GM12878 (cell line): Measurements from ENCODE around the gene HIBCH. TPM values are rescaled to one million over a fixed set of nuclear protein-coding genes. Genes with fewer than 3 reads are reported as not detected.
A peak's percentile ranks its signal among the peaks of the same experiment; 100 is the strongest.

ENCODE experiments used
- BACH1 ChIP-seq: fragments of 450-650 bp; IDR thresholded peaks from 2 replicates; pipeline ENCODE4 v1.6.1; 2017; ENCODE audit warnings: mild to moderate bottlenecking, borderline replicate concordance
- BMI1 ChIP-seq: fragments of 450-650 bp; IDR thresholded peaks from 2 replicates; pipeline ENCODE4 v1.6.1; 2016; ENCODE audit warnings: mild to moderate bottlenecking, moderate library complexity, borderline replicate concordance
- CHD1 ChIP-seq: IDR thresholded peaks from 2 replicates; pipeline ENCODE4 v1.6.1; 2012; ENCODE audit warnings: low read depth, low read length, improper control_type of control experiment
- EZH2 ChIP-seq: IDR thresholded peaks from 2 replicates; pipeline ENCODE4 v1.6.1; 2012; ENCODE audit warnings: low read depth, mild to moderate bottlenecking, control low read depth, inconsistent platforms, low read length, borderline replicate concordance; ENCODE audit not compliant: control insufficient read depth
- GABPA ChIP-seq: IDR thresholded peaks from 2 replicates; pipeline ENCODE4 v1.6.1; 2014; ENCODE audit warnings: antibody characterized with exemption, low read depth, mild to moderate bottlenecking, inconsistent platforms
- IRF4 ChIP-seq: IDR thresholded peaks from 2 replicates; pipeline ENCODE4 v1.6.1; 2011; ENCODE audit warnings: low read depth, low read length
- MEF2B ChIP-seq: fragments of 450-650 bp; IDR thresholded peaks from 2 replicates; pipeline ENCODE4 v1.6.1; 2018; ENCODE audit warnings: mild to moderate bottlenecking, moderate library complexity; ENCODE audit not compliant: partially characterized antibody, poor library complexity, severe bottlenecking
- MTA2 ChIP-seq: fragments of 450-650 bp; IDR thresholded peaks from 2 replicates; pipeline ENCODE4 v1.6.1; 2016; ENCODE audit warnings: low read depth, mild to moderate bottlenecking, moderate library complexity
- MYB ChIP-seq: fragments of 150-350 bp; IDR thresholded peaks from 2 replicates; pipeline ENCODE4 v1.6.1; 2014; ENCODE audit warnings: mild to moderate bottlenecking, low read depth, low read length, borderline replicate concordance
- NR2C1 ChIP-seq: fragments of 450-650 bp; IDR thresholded peaks from 2 replicates; pipeline ENCODE4 v1.6.1; 2017; ENCODE audit warnings: antibody characterized with exemption, mild to moderate bottlenecking, moderate library complexity
- PAX8 ChIP-seq: fragments of 450-650 bp; IDR thresholded peaks from 2 replicates; pipeline ENCODE4 v1.6.1; 2017; ENCODE audit warnings: mild to moderate bottlenecking, moderate library complexity
- PML ChIP-seq: IDR thresholded peaks from 2 replicates; pipeline ENCODE4 v1.6.1; 2012; ENCODE audit warnings: low read length, inconsistent platforms
- POLR2A ChIP-seq: IDR thresholded peaks from 2 replicates; pipeline ENCODE4 v1.6.1; 2011; ENCODE audit warnings: low read depth, mild to moderate bottlenecking, low read length
- POLR2AphosphoS5 ChIP-seq: IDR thresholded peaks from 2 replicates; pipeline ENCODE4 v1.6.1; 2011; ENCODE audit warnings: mild to moderate bottlenecking, low read length, inconsistent platforms
- RB1 ChIP-seq: fragments of 450-650 bp; formaldehyde crosslinking; IDR thresholded peaks from 2 replicates; pipeline ENCODE4 v1.6.1; 2017; ENCODE audit warnings: mild to moderate bottlenecking, borderline replicate concordance
- RBBP5 ChIP-seq: fragments of 200-600 bp; sonication (generic); conservative IDR thresholded peaks from 2 replicates; pipeline ENCODE4 v1.6.1; 2016
- RFX5 ChIP-seq: IDR thresholded peaks from 2 replicates; pipeline ENCODE4 v1.6.1; 2011; ENCODE audit warnings: low read depth, low read length, improper control_type of control experiment
- SIN3A ChIP-seq: IDR thresholded peaks from 2 replicates; pipeline ENCODE4 v1.6.1; 2012; ENCODE audit warnings: low read depth, low read length, improper control_type of control experiment
- ZNF24 ChIP-seq: fragments of 450-650 bp; IDR thresholded peaks from 2 replicates; pipeline ENCODE4 v1.6.1; 2017; ENCODE audit warnings: antibody characterized with exemption, mild to moderate bottlenecking
- polyA plus RNA-seq, 11 experiments: library from polyadenylated mRNA; depleted of rRNA in 4 of 11; unstranded in 6 of 11; stranded (reverse) in 5 of 11; fragments of >200 nt; fragmentation: Nextera tagmentation in 4 of 11; fragmentation: Illumina TruSeq in 1 of 11; extraction: Ambion mirVana in 4 of 11; extraction: Trizol in 1 of 11; gene quantifications; 1 replicate in 1 of 11; 2 replicates in 10 of 11; pipeline versions ENCODE4 v1.2.1 to v1.2.3, GENCODE V29; 2011 to 2016; ENCODE audit warnings: inconsistent platforms in 2 of 11, missing spikeins in 2 of 11, low read depth in 1 of 11
- total RNA-seq, 4 experiments: library from RNA; depleted of rRNA in 3 of 4; stranded (reverse); fragments of >200 nt in 3 of 4; fragmentation: Illumina TruSeq in 1 of 4; extraction: Trizol in 1 of 4; gene quantifications; 2 replicates each; pipeline versions ENCODE4 v1.2.1 to v1.2.3, GENCODE V29; 2013 to 2021
- TF ChIP-seq, protein P1 (sequence below): IDR thresholded peaks from 2 replicates; pipeline ENCODE4 v1.6.1; 2012; ENCODE audit warnings: low read depth, low read length, improper control_type of control experiment
- TF ChIP-seq, protein P2 (sequence below), 3 experiments: IDR thresholded peaks in 2 of 3; conservative IDR thresholded peaks in 1 of 3; 2 replicates each; pipeline ENCODE4 v1.5.1; 2011; ENCODE audit warnings: low read depth in 3 of 3, low read length in 3 of 3, mild to moderate bottlenecking in 3 of 3, control low read depth in 2 of 3, moderate library complexity in 2 of 3, inconsistent platforms in 1 of 3, mixed read lengths in 1 of 3; ENCODE audit not compliant: control insufficient read depth in 2 of 3, insufficient read depth in 1 of 3; ENCODE audit errors: extremely low read depth in 1 of 3
- TF ChIP-seq, protein P3 (sequence below): IDR thresholded peaks from 2 replicates; pipeline ENCODE4 v1.6.1; 2011; ENCODE audit warnings: mild to moderate bottlenecking, low read depth, low read length, moderate library complexity; ENCODE audit not compliant: insufficient replicate concordance
- TF ChIP-seq, protein P4 (sequence below): IDR thresholded peaks from 2 replicates; pipeline ENCODE4 v1.6.1; 2012; ENCODE audit warnings: low read depth, low read length, improper control_type of control experiment
- TF ChIP-seq, protein P5 (sequence below): fragments of 450-650 bp; IDR thresholded peaks from 2 replicates; pipeline ENCODE4 v1.6.1; 2018; ENCODE audit warnings: mild to moderate bottlenecking, low read depth, moderate library complexity; ENCODE audit not compliant: partially characterized antibody
- TF ChIP-seq, protein P6 (sequence below): IDR thresholded peaks from 2 replicates; pipeline ENCODE4 v1.6.1; 2011; ENCODE audit warnings: low read depth, low read length, improper control_type of control experiment, borderline replicate concordance

Gene HIBCH
- total and polyA plus RNA-seq, 10 of the 15 experiments (the other 5 are each of a cell fraction or from before 2014, with no cell fraction given): 22.3 to 81.0 (median 37.4) TPM

DNA sequence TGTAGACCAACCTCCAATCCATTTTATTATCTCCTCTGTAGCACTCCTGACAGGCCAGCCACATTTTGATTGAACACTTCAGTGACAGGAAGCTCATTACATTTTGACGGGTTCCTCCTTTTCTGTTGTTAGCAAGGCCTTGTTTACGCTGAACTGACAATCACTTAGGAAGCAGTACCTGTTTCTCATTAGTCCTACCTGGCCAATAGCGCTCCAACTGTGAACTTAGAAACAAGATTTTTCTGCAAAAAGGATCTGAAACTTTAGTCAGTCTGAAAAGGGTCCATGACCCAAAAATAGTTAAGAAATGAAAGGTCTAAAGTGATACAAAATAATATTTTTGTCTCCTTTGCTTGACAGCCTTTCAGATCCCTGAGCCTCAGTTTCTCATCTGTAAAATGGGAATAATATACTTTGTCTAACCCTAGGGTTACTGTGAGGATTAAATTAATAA is 137.5 kb downstream of the HIBCH start (continued):
- TF ChIP-seq EZH2: no peak
- no peak for TF ChIP-seq PML
- TF ChIP-seq PAX8: no peak
- peak; percentile 70 for TF ChIP-seq MEF2B
- TF ChIP-seq, protein P1, sequence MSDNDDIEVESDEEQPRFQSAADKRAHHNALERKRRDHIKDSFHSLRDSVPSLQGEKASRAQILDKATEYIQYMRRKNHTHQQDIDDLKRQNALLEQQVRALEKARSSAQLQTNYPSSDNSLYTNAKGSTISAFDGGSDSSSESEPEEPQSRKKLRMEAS: no peak
- no peak for TF ChIP-seq CHD1
- TF ChIP-seq BMI1: no peak
- TF ChIP-seq MYB: no peak
- TF ChIP-seq, protein P2, sequence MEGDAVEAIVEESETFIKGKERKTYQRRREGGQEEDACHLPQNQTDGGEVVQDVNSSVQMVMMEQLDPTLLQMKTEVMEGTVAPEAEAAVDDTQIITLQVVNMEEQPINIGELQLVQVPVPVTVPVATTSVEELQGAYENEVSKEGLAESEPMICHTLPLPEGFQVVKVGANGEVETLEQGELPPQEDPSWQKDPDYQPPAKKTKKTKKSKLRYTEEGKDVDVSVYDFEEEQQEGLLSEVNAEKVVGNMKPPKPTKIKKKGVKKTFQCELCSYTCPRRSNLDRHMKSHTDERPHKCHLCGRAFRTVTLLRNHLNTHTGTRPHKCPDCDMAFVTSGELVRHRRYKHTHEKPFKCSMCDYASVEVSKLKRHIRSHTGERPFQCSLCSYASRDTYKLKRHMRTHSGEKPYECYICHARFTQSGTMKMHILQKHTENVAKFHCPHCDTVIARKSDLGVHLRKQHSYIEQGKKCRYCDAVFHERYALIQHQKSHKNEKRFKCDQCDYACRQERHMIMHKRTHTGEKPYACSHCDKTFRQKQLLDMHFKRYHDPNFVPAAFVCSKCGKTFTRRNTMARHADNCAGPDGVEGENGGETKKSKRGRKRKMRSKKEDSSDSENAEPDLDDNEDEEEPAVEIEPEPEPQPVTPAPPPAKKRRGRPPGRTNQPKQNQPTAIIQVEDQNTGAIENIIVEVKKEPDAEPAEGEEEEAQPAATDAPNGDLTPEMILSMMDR (IDR thresholded peaks at IDR 0.05 in 2 of 3, conservative IDR thresholded peaks at IDR 0.05 in 1 of 3; ENCODE audit: control insufficient read depth in 2 of 3, extremely low read depth in 1 of 3, insufficient read depth in 1 of 3, low read depth in 3 of 3, low read length in 3 of 3): no peak
- no peak for TF ChIP-seq NR2C1
- TF ChIP-seq, protein P3, sequence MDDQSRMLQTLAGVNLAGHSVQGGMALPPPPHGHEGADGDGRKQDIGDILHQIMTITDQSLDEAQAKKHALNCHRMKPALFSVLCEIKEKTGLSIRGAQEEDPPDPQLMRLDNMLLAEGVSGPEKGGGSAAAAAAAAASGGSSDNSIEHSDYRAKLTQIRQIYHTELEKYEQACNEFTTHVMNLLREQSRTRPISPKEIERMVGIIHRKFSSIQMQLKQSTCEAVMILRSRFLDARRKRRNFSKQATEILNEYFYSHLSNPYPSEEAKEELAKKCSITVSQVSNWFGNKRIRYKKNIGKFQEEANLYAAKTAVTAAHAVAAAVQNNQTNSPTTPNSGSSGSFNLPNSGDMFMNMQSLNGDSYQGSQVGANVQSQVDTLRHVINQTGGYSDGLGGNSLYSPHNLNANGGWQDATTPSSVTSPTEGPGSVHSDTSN: peak; percentile 59
- TF ChIP-seq, protein P4, sequence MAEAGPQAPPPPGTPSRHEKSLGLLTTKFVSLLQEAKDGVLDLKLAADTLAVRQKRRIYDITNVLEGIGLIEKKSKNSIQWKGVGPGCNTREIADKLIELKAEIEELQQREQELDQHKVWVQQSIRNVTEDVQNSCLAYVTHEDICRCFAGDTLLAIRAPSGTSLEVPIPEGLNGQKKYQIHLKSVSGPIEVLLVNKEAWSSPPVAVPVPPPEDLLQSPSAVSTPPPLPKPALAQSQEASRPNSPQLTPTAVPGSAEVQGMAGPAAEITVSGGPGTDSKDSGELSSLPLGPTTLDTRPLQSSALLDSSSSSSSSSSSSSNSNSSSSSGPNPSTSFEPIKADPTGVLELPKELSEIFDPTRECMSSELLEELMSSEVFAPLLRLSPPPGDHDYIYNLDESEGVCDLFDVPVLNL: no peak
- TF ChIP-seq SIN3A: no peak
- TF ChIP-seq GABPA: no peak
- no peak for TF ChIP-seq ZNF24
- TF ChIP-seq, protein P5, sequence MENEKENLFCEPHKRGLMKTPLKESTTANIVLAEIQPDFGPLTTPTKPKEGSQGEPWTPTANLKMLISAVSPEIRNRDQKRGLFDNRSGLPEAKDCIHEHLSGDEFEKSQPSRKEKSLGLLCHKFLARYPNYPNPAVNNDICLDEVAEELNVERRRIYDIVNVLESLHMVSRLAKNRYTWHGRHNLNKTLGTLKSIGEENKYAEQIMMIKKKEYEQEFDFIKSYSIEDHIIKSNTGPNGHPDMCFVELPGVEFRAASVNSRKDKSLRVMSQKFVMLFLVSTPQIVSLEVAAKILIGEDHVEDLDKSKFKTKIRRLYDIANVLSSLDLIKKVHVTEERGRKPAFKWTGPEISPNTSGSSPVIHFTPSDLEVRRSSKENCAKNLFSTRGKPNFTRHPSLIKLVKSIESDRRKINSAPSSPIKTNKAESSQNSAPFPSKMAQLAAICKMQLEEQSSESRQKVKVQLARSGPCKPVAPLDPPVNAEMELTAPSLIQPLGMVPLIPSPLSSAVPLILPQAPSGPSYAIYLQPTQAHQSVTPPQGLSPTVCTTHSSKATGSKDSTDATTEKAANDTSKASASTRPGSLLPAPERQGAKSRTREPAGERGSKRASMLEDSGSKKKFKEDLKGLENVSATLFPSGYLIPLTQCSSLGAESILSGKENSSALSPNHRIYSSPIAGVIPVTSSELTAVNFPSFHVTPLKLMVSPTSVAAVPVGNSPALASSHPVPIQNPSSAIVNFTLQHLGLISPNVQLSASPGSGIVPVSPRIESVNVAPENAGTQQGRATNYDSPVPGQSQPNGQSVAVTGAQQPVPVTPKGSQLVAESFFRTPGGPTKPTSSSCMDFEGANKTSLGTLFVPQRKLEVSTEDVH: no peak
- TF ChIP-seq, protein P6, sequence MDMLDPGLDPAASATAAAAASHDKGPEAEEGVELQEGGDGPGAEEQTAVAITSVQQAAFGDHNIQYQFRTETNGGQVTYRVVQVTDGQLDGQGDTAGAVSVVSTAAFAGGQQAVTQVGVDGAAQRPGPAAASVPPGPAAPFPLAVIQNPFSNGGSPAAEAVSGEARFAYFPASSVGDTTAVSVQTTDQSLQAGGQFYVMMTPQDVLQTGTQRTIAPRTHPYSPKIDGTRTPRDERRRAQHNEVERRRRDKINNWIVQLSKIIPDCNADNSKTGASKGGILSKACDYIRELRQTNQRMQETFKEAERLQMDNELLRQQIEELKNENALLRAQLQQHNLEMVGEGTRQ: no peak
- peak; percentile 68 for TF ChIP-seq MTA2
- TF ChIP-seq POLR2AphosphoS5: no peak
- no peak for TF ChIP-seq BACH1
- TF ChIP-seq RBBP5: no peak
- TF ChIP-seq IRF4: no peak
- no peak for TF ChIP-seq RFX5
- TF ChIP-seq RB1: no peak
- TF ChIP-seq POLR2A: no peak
